Activated T-cell treated with anti-CD3 and anti-CD28 coated beads, Interleukin-2, amount 50 U/mL, for 4 hours (primary cell): Measurements from ENCODE around the gene CCDC78. TPM values are rescaled to one million over a fixed set of nuclear protein-coding genes. Genes with fewer than 3 reads are reported as not detected.

Experiments used
- ATAC-seq, 2 donors: fragments of 200-7000 bp; cut with Tn5 transposase; one replicate each; pipeline ENCODE4 v1.10.0; 2021
- DNase-seq: peaks from one replicate; pipeline ENCODE4 v3.0.0-alpha.2; 2020
- H3K27me3 Mint-ChIP-seq: one replicate; pipeline ENCODE4 v1.8.0; 2021; ENCODE audit warnings: low read depth, mixed read lengths
- H3K36me3 Mint-ChIP-seq: one replicate; pipeline ENCODE4 v1.8.0; 2022; ENCODE audit warnings: mixed read lengths; ENCODE audit not compliant: insufficient read depth
- H3K4me1 Mint-ChIP-seq: one replicate; pipeline ENCODE4 v1.8.0; 2021; ENCODE audit warnings: low read depth, mixed read lengths
- H3K4me3 Mint-ChIP-seq: one replicate; pipeline ENCODE4 v1.8.0; 2021; ENCODE audit warnings: mild to moderate bottlenecking, moderate library complexity, mixed read lengths
- H3K9me3 Mint-ChIP-seq: one replicate; pipeline ENCODE4 v1.8.0; 2021; ENCODE audit warnings: mixed read lengths
- total RNA-seq, 3 donors: library from RNA; stranded (reverse); gene quantifications; one replicate each; pipeline ENCODE4 v1.2.1, GENCODE V29; 2021

CCDC78 gene
- total RNA-seq, 3 donors from 2014 or later: 5.4 to 9.1 (median 7.0) TPM

GRCh38 chr16:675884-676564, 50.2 kb downstream of the CCDC78 start:
- H3K36me3 Mint-ChIP-seq: peaks cover 5% of the 10 kb centered on the region
- H3K4me3 Mint-ChIP-seq: no peak overlapping the region
- no peak for ATAC-seq
- peaks cover 10% of the 10 kb centered on the region for H3K4me1 Mint-ChIP-seq
- H3K27me3 Mint-ChIP-seq: peaks cover 11% of the 10 kb centered on the region
- no peaks in the 10 kb centered on the region for H3K9me3 Mint-ChIP-seq
- no peak for DNase-seq

- Mint-ChIP-seq H3K4me3 (peak within 1 kb of the TSS; percentile 16), H3K9me3 (no peaks in the 10 kb centered on the region), H3K27me3 (peaks cover 11% of the 10 kb centered on the region), H3K36me3 (peaks cover 3% of the 10 kb centered on the region), H3K4me1 (peaks cover 8% of the 10 kb centered on the region)
- ATAC-seq (no peak), DNase-seq (no peak)
These were observed 51.0 kb downstream of the CCDC78 start, which contains the start of gene RHBDL1 for GRCh38 chr16:674968-675883. Gene RHBDL1 (plus strand): TSS chr16:675671. CDS start chr16:675791, 120 bp downstream.

- peaks cover 6% of the 10 kb centered on the region for H3K36me3 Mint-ChIP-seq
- peaks cover 6% of the 10 kb centered on the region for H3K4me1 Mint-ChIP-seq
- H3K9me3 Mint-ChIP-seq: no peaks in the 10 kb centered on the region
- ATAC-seq (no peak), DNase-seq (no peak)
- peaks cover 11% of the 10 kb centered on the region for H3K27me3 Mint-ChIP-seq
- no peak overlapping the region for H3K4me3 Mint-ChIP-seq
These were observed 51.9 kb downstream of the CCDC78 start for GRCh38 chr16:674214-674881.

GRCh38 chr16:673399-673991, 52.7 kb downstream of the CCDC78 start:
- Mint-ChIP-seq H3K36me3 (peaks cover 6% of the 10 kb centered on the region), H3K9me3 (no peaks in the 10 kb centered on the region), H3K4me1 (peaks cover 7% of the 10 kb centered on the region), H3K27me3 (peaks cover 11% of the 10 kb centered on the region), H3K4me3 (no peak overlapping the region)
- no peak for DNase-seq
- no peak for ATAC-seq

- Mint-ChIP-seq H3K36me3 (peaks cover 6% of the 10 kb centered on the region), H3K4me1 (peaks cover 7% of the 10 kb centered on the region), H3K27me3 (peaks cover 11% of the 10 kb centered on the region), H3K9me3 (no peaks in the 10 kb centered on the region), H3K4me3 (no peak overlapping the region)
- DNase-seq (no peak), ATAC-seq (no peak)
These were observed 53.4 kb downstream of the CCDC78 start for GRCh38 chr16:672851-673250.

Other genes with a start within 250 kb of the CCDC78 start
- gene CAPN15, start 198.7 kb downstream of the CCDC78 start, total RNA-seq: 100 to 1,000 TPM; 134 to 164 (median 153) TPM
- gene PRR35, start 166.0 kb downstream of the CCDC78 start, total RNA-seq: under 1 TPM; 0.08 to 0.11 (median 0.10) TPM
- under 1 TPM; 0.13 to 0.18 (median 0.16) TPM for gene NHLRC4, start 159.4 kb downstream of the CCDC78 start, total RNA-seq
- 10 to 100 TPM; 45.0 to 47.8 (median 46.1) TPM for gene PIGQ, start 156.5 kb downstream of the CCDC78 start, total RNA-seq
- gene RAB40C, start 136.4 kb downstream of the CCDC78 start, total RNA-seq: 10 to 100 TPM; 13.4 to 15.7 (median 14.6) TPM
- under 1 TPM; 0.40 to 0.71 (median 0.49) TPM for gene WFIKKN1, start 95.5 kb downstream of the CCDC78 start, total RNA-seq
- 100 to 1,000 TPM; 132 to 174 (median 159) TPM for gene METTL26, start 90.1 kb downstream of the CCDC78 start, total RNA-seq
- gene MCRIP2, start 84.6 kb downstream of the CCDC78 start, total RNA-seq: 100 to 1,000 TPM in 1 of 3 donors, 10 to 100 TPM in 2; 83.1 to 104 (median 88.2) TPM
- 100 to 1,000 TPM in 1 of 3 donors, 10 to 100 TPM in 2; 81.0 to 104 (median 87.8) TPM for gene WDR90, start 77.1 kb downstream of the CCDC78 start, total RNA-seq
- gene RHOT2, start 58.3 kb downstream of the CCDC78 start, total RNA-seq: 100 to 1,000 TPM; 212 to 215 (median 212) TPM
- gene RHBDL1, start 50.8 kb downstream of the CCDC78 start, total RNA-seq: under 1 TPM; 0.52 to 0.71 (median 0.53) TPM
- gene STUB1, start 46.0 kb downstream of the CCDC78 start, total RNA-seq: 100 to 1,000 TPM; 117 to 136 (median 127) TPM
- 10 to 100 TPM; 77.0 to 90.4 (median 88.7) TPM for gene JMJD8, start 42.1 kb downstream of the CCDC78 start, total RNA-seq
- 10 to 100 TPM; 28.2 to 32.4 (median 29.1) TPM for gene WDR24, start 36.0 kb downstream of the CCDC78 start, total RNA-seq
- gene FBXL16, start 20.6 kb downstream of the CCDC78 start, total RNA-seq: 1 to 10 TPM; 2.0 to 6.0 (median 4.8) TPM
- gene METRN, start 11.3 kb downstream of the CCDC78 start, total RNA-seq: 10 to 100 TPM; 23.8 to 34.7 (median 28.2) TPM
- 10 to 100 TPM; 66.0 to 75.0 (median 67.8) TPM for gene ANTKMT, start 5.3 kb downstream of the CCDC78 start, total RNA-seq
- 10 to 100 TPM in 2 of 3 donors, 1 to 10 TPM in 1; 8.8 to 13.0 (median 12.4) TPM for gene HAGHL, start 663 bp upstream of the CCDC78 start, total RNA-seq
- 10 to 100 TPM; 30.1 to 39.5 (median 34.8) TPM for gene CIAO3, start 14.6 kb upstream of the CCDC78 start, total RNA-seq
- gene MSLN, start 34.3 kb upstream of the CCDC78 start, total RNA-seq: under 1 TPM in 1 of 3 donors, not detected in 2; 0.08 TPM
- 10 to 100 TPM; 72.3 to 99.0 (median 75.1) TPM for gene RPUSD1, start 61.9 kb upstream of the CCDC78 start, total RNA-seq
- 100 to 1,000 TPM; 138 to 171 (median 161) TPM for gene CHTF18, start 62.2 kb upstream of the CCDC78 start, total RNA-seq
- gene GNG13, start 74.3 kb upstream of the CCDC78 start, total RNA-seq: not detected
- 1 to 10 TPM; 7.7 to 9.9 (median 9.3) TPM for gene LMF1, start 244.5 kb upstream of the CCDC78 start, total RNA-seq